Measurements from ENCODE around the gene ZNF593. TPM values are rescaled to one million over a fixed set of nuclear protein-coding genes. Genes with fewer than 3 reads are reported as not detected.

The ZNF593 gene
- total and polyA plus RNA-seq, 2 donors (not counting 1 experiment from before 2014, with no cell fraction given), result 10.7 to 60.0 TPM

DNA sequence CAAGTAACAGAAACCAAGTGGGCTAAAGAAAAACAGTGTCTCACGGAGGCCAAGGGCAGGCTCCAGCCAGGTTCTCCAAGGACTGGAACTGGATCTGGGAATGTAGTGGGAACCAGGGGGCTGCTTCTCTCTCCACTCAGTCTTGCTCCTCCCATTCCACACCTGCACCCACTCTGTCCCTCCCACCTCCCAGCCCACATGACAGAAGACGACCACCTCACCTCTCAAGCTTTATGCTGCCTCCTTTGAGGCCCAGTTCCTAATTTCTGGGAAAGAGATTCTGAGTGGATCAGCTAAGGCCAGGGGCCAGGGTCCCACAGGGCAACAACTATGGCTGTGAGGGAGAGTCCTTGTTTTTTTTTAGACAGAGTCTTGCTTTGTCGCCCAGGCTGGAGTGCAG, 45.5 kb downstream of the ZNF593 start:
- no peak overlapping the region for H3K4me3 Mint-ChIP-seq
- TF ChIP-seq, protein P1, sequence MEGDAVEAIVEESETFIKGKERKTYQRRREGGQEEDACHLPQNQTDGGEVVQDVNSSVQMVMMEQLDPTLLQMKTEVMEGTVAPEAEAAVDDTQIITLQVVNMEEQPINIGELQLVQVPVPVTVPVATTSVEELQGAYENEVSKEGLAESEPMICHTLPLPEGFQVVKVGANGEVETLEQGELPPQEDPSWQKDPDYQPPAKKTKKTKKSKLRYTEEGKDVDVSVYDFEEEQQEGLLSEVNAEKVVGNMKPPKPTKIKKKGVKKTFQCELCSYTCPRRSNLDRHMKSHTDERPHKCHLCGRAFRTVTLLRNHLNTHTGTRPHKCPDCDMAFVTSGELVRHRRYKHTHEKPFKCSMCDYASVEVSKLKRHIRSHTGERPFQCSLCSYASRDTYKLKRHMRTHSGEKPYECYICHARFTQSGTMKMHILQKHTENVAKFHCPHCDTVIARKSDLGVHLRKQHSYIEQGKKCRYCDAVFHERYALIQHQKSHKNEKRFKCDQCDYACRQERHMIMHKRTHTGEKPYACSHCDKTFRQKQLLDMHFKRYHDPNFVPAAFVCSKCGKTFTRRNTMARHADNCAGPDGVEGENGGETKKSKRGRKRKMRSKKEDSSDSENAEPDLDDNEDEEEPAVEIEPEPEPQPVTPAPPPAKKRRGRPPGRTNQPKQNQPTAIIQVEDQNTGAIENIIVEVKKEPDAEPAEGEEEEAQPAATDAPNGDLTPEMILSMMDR (IDR thresholded peaks at IDR 0.05), result no peak
- TF ChIP-seq EZH2 (IDR thresholded peaks at IDR 0.05; ENCODE audit: borderline replicate concordance, insufficient read depth, low read depth, low read length, poor library complexity, severe bottlenecking), result no peak
- Histone ChIP-seq H3K9ac (ENCODE audit: low read length) (no peak overlapping the region), H2AFZ (ENCODE audit: insufficient read depth, low read depth, low read length, poor library complexity, severe bottlenecking) (no peak overlapping the region), H3K27ac (ENCODE audit: low read length in 2 of 2) (no peak overlapping the region), H3K4me1 (ENCODE audit: control insufficient read depth in 2 of 2, insufficient read depth in 2 of 2, low read length in 2 of 2) (no peaks in the 10 kb centered on the region), H4K20me1 (ENCODE audit: control insufficient read depth, insufficient read depth, low read length, poor library complexity, severe bottlenecking) (no peaks in the 10 kb centered on the region), H3K36me3 (replicated peaks in 1 of 2; ENCODE audit: control extremely low read depth in 1 of 2, control insufficient read depth in 1 of 2, extremely low read depth in 1 of 2, insufficient read depth in 2 of 2, low read length in 1 of 2) (no peaks in the 10 kb centered on the region), H3K4me2 (replicated peaks; ENCODE audit: low read depth, low read length, poor library complexity, severe bottlenecking) (no peak overlapping the region), H3K4me3 (ENCODE audit: control extremely low read depth in 1 of 5, extremely low read depth in 1 of 5, insufficient read depth in 1 of 5, low read depth in 2 of 5, low read length in 4 of 5) (no peak overlapping the region), H3K79me2 (ENCODE audit: control insufficient read depth, insufficient read depth, low read length) (no peaks in the 10 kb centered on the region), H3K9me3 (ENCODE audit: control extremely low read depth in 1 of 3, control insufficient read depth in 2 of 3, insufficient read depth in 1 of 3, low read length in 2 of 3) (no peaks in the 10 kb centered on the region), H3K27me3 (replicated peaks in 1 of 4; ENCODE audit: control extremely low read depth in 1 of 4, control insufficient read depth in 3 of 4, insufficient read depth in 4 of 4, low read length in 3 of 4) (peaks cover 0 to 2% (median 0%) of the 10 kb centered on the region in 4 experiments)
- 75% methylated on average over 1 of the region's 3 CpGs for WGBS (ENCODE audit: insufficient coverage)
- no peak overlapping the region for H3K27ac Mint-ChIP-seq
- H3K27me3 Mint-ChIP-seq, result peaks cover 9% of the 10 kb centered on the region
- no peaks in the 10 kb centered on the region for H3K9me3 Mint-ChIP-seq (ENCODE audit: insufficient read depth)
- no peak for DNase-seq
- no peak for ATAC-seq (ENCODE audit: low read depth)
- ChIA-PET CTCF (interaction anchor here (0.7 kb wide), 1 partner anchor 50 kb away, joined by 3 read pairs; no protein-coding TSS in a partner anchor), POLR2A (interaction anchor here (0.6 kb wide), 1 partner anchor 28 kb away, joined by 9 read pairs; no protein-coding TSS in a partner anchor)
- intact Hi-C loops (cut with micrococcal nuclease), result no loop called here
- H3K4me1 Mint-ChIP-seq, result no peaks in the 10 kb centered on the region

DNA sequence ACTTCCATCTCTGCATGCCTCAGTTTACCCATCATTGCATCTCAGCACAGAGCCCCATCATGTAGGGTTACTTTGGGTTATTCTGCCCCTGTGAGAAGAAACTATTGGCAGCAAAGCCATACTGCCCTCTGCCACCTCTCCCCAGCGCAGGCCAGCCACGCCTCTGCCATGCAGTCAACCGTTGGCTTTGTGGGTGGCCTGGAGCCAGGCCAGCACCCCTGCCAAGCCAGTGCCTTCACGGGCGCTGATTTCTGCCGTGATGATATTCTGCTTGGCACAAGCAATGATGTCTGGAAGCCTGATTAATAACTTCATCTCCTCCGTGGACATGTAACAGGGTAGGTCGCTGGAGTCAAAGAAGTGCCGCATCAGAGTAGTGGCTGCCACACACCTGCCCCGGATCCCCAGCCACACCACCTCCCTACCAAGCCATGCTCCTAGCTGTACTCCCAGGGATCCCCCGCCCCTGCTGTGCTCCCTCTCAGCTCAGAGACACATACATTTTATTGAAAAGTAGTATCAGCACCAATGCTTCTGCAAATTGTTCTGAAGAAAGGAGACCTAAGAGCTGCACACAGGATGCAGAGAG, 49.3 kb downstream of the ZNF593 start:
- POLR2A ChIA-PET, result no interaction called here
- CTCF ChIA-PET, result no interaction called here
- 91% methylated on average over 10 of the region's 11 CpGs for WGBS (ENCODE audit: insufficient coverage)

More for the DNA sequence above, 49.3 kb downstream of the ZNF593 start:
- Histone ChIP-seq H3K36me3 (replicated peaks in 1 of 2; ENCODE audit: control extremely low read depth in 1 of 2, control insufficient read depth in 1 of 2, extremely low read depth in 1 of 2, insufficient read depth in 2 of 2, low read length in 1 of 2) (no peaks in the 10 kb centered on the region), H3K4me1 (ENCODE audit: control insufficient read depth in 2 of 2, insufficient read depth in 2 of 2, low read length in 2 of 2) (no peaks in the 10 kb centered on the region), H3K9ac (ENCODE audit: low read length) (no peak overlapping the region), H3K9me3 (ENCODE audit: control extremely low read depth in 1 of 3, control insufficient read depth in 2 of 3, insufficient read depth in 1 of 3, low read length in 2 of 3) (no peaks in the 10 kb centered on the region), H3K27ac (ENCODE audit: low read length in 2 of 2) (no peak overlapping the region), H3K79me2 (ENCODE audit: control insufficient read depth, insufficient read depth, low read length) (no peaks in the 10 kb centered on the region), H3K4me3 (ENCODE audit: control extremely low read depth in 1 of 5, extremely low read depth in 1 of 5, insufficient read depth in 1 of 5, low read depth in 2 of 5, low read length in 4 of 5) (no peak overlapping the region), H3K4me2 (replicated peaks; ENCODE audit: low read depth, low read length, poor library complexity, severe bottlenecking) (no peak overlapping the region), H4K20me1 (ENCODE audit: control insufficient read depth, insufficient read depth, low read length, poor library complexity, severe bottlenecking) (no peaks in the 10 kb centered on the region), H3K27me3 (replicated peaks in 1 of 4; ENCODE audit: control extremely low read depth in 1 of 4, control insufficient read depth in 3 of 4, insufficient read depth in 4 of 4, low read length in 3 of 4) (peaks cover 0 to 4% (median 0%) of the 10 kb centered on the region in 4 experiments), H2AFZ (ENCODE audit: insufficient read depth, low read depth, low read length, poor library complexity, severe bottlenecking) (no peak overlapping the region)
- no peaks in the 10 kb centered on the region for H3K4me1 Mint-ChIP-seq
- no peak overlapping the region for H3K4me3 Mint-ChIP-seq
- H3K27ac Mint-ChIP-seq, result no peak overlapping the region
- no peaks in the 10 kb centered on the region for H3K9me3 Mint-ChIP-seq (ENCODE audit: insufficient read depth)
- DNase-seq (no peak), ATAC-seq (ENCODE audit: low read depth) (no peak)
- H3K27me3 Mint-ChIP-seq, result peaks cover 14% of the 10 kb centered on the region
- intact Hi-C loops (cut with micrococcal nuclease), result no loop called here
- TF ChIP-seq, protein P1 (IDR thresholded peaks at IDR 0.05), result no peak
- TF ChIP-seq EZH2 (IDR thresholded peaks at IDR 0.05; ENCODE audit: borderline replicate concordance, insufficient read depth, low read depth, low read length, poor library complexity, severe bottlenecking), result no peak
